Bronchial epithelial cell (primary cell): ENCODE results near the gene MRPS25. TPM values are rescaled to one million over a fixed set of nuclear protein-coding genes. Genes with fewer than 3 reads are reported as not detected.
A peak's percentile ranks its signal among the peaks of the same experiment; 100 is the strongest.

ENCODE experiments used
- DNase-seq: peaks from one replicate; pipeline ENCODE4 v3.0.0-alpha.2; 2010; ENCODE audit warnings: low read depth
- FAIRE-seq: peaks from 2 replicates; lab custom pipeline; 2011; peaks lifted over from hg19 to GRCh38; lab: Jason Lieb, UNC
- H3K27me3 ChIP-seq: 2 replicates; pipeline ENCODE4 v1.5.1; 2011; ENCODE audit warnings: low read length; ENCODE audit not compliant: control insufficient read depth, insufficient read depth
- H3K36me3 ChIP-seq: 2 replicates; pipeline ENCODE4 v1.5.1; 2011; ENCODE audit warnings: low read length; ENCODE audit not compliant: control insufficient read depth, insufficient read depth
- H3K4me3 ChIP-seq: 2 replicates; pipeline ENCODE4 v1.5.1; 2011; ENCODE audit warnings: mild to moderate bottlenecking, low read depth, low read length, control low read depth
- CTCF ChIP-seq: IDR thresholded peaks from 2 replicates; pipeline ENCODE4 v1.5.1; 2011; ENCODE audit warnings: mild to moderate bottlenecking, moderate library complexity, low read length, control low read depth, inconsistent platforms; ENCODE audit not compliant: insufficient read depth, severe bottlenecking
- total RNA-seq: library from RNA; depleted of rRNA; stranded (reverse); fragments of >200 nt; gene quantifications from 2 replicates; pipeline ENCODE4 v1.2.1, GENCODE V29; 2014

MRPS25 gene
- total RNA-seq, 1 donor from 2014 or later: 11.1 TPM

GRCh38 chr3:15040844-15041243 is 24.3 kb downstream of the MRPS25 start:
- DNase-seq: peak; percentile 25
- no peak for FAIRE-seq

DNA sequence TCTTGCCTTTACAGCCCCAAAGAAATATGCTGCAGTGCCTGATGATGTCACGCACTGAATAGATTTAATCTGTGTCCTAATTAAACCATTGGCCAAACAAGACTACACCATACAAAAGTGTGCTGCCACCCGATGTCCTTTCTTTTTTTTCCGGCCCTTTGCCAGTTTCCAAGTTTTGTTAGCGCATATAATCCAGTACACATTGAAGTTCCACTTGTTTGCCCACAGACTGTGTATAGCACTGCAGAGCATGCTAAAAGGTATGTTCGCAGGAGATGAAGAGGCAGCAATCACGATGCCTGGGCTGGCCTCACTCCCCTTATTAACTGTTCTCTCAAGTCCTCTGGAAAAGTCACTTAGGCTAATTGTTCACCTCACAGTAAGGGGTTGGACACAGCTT is 26.8 kb downstream of the MRPS25 start:
- Histone ChIP-seq H3K36me3 (peaks cover 9% of the 10 kb centered on the region), H3K27me3 (no peaks in the 10 kb centered on the region), H3K4me3 (no peak overlapping the region)
- FAIRE-seq: no peak
- DNase-seq: no peak
- no peak for TF ChIP-seq CTCF

More at GRCh38 chr3:15040844-15041243, 24.3 kb downstream of the MRPS25 start:
- no peak for TF ChIP-seq CTCF
- Histone ChIP-seq H3K36me3 (peaks cover 9% of the 10 kb centered on the region), H3K4me3 (no peak overlapping the region), H3K27me3 (no peaks in the 10 kb centered on the region)

- FAIRE-seq (no peak), DNase-seq (no peak)
- H3K4me3 ChIP-seq: no peak overlapping the region
- H3K36me3 ChIP-seq: peaks cover 17% of the 10 kb centered on the region
- no peaks in the 10 kb centered on the region for H3K27me3 ChIP-seq
- no peak for TF ChIP-seq CTCF
Measured at GRCh38 chr3:15033103-15033502, 32.0 kb downstream of the MRPS25 start.

DNA sequence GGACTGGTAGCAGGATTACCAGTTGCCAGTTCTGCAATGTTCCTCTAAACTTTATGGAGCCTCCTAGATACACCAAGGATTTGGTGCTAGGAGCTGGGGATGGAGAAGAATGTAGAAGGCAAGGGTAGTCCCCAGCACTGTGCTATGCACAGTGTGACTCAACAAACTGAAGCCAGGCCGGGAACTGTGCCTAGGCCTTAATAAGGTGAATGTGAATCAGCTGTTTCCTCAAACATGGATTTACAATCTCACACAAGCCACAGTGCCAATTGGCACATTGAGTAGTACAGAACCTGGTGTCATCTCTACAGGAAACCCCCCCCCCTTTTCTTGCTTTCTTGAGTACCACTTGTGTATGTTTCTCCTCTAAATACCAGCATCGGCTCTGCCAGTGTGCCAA is 32.5 kb downstream of the MRPS25 start:
- TF ChIP-seq CTCF: no peak
- no peaks in the 10 kb centered on the region for H3K27me3 ChIP-seq
- FAIRE-seq (no peak), DNase-seq (no peak)
- no peak overlapping the region for H3K4me3 ChIP-seq
- H3K36me3 ChIP-seq: peaks cover 17% of the 10 kb centered on the region

- no peak overlapping the region for H3K4me3 ChIP-seq
- DNase-seq: no peak
- no peaks in the 10 kb centered on the region for H3K27me3 ChIP-seq
- no peak for TF ChIP-seq CTCF
- H3K36me3 ChIP-seq: peaks cover 15% of the 10 kb centered on the region
- no peak for FAIRE-seq
Measured at GRCh38 chr3:15029625-15030024, 35.5 kb downstream of the MRPS25 start.

DNA sequence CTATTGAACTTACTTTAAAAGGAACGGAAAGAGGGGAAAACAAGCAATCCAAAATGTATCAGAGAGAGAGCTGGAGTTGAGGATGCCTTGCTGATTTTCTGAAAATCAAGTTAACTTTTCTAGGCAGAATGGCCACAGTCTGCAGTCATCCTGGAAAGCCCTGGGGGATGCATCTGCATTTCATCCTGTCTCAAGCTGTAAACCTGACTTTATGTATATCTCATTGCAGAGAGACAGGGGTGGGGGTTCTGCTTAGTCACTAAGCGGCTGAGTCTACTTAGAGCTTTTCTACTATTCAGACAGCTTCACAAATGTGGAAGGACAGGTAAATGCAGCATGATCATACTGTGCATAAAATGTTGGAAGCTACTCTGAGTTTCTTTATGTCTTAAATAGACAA is 41.4 kb downstream of the MRPS25 start:
- DNase-seq (no peak), FAIRE-seq (no peak)
- Histone ChIP-seq H3K36me3 (peaks cover 9% of the 10 kb centered on the region), H3K4me3 (no peak overlapping the region), H3K27me3 (no peaks in the 10 kb centered on the region)
- TF ChIP-seq CTCF: no peak
